Kidney glomerular epithelial cell (primary cell): Measurements from ENCODE around the gene EPHA8.

Experiments
- DNase-seq: peaks from one replicate; lab custom pipeline; 2025; lab: John Stamatoyannopoulos, UW

Gene EPHA8

GRCh38 chr1:22645931-22646330 lies 82.6 kb downstream of the EPHA8 start:
- DNase-seq = no peak

DNA sequence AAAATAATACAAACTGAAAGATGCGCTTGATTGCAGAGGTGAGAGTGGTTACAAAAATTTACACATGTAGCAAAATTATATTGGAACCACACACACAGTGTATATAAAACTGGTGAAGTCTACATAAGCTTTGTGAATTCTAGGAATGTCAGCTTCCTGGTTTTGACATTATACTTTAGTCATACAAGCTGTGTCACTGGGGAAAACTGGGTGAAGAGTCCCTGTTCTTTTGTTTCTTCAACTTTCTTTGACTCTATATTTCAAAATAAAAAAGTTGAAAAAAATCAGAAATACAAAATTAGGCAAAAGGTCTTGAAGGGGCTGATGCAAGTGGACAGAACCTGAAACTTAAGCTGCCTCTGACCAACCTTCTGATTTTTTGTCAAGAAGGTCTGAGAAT lies 83.1 kb downstream of the EPHA8 start:
- DNase-seq = no peak

GRCh38 chr1:22650089-22650693 lies 86.9 kb downstream of the EPHA8 start:
- DNase-seq = no peak

GRCh38 chr1:22651941-22652856 lies 88.9 kb downstream of the EPHA8 start:
- DNase-seq = no peak

GRCh38 chr1:22652881-22653316 lies 89.6 kb downstream of the EPHA8 start, which contains the start of gene C1QB:
Gene C1QB, plus strand, starts transcription at chr1:22653236. Its CDS starts 6,227 bp downstream, at chr1:22659463.
- no peak for DNase-seq
